ENCODE data around the gene GLIPR1L2.
"Not testable (repeated sequence)": the region's sequence is repeated elsewhere in the genome, so short reads cannot be mapped to it uniquely, and the experiment has no call there.

GLIPR1L2 gene

GRCh38 chr12:75438059-75438754 lies 47.3 kb downstream of the GLIPR1L2 start:
- DNase-seq = no peak

GRCh38 chr12:75439048-75439447 lies 48.2 kb downstream of the GLIPR1L2 start:
- no peak for DNase-seq

- DNase-seq = no peak
These were observed 49.0 kb downstream of the GLIPR1L2 start for GRCh38 chr12:75439930-75440329.

- DNase-seq = not testable (repeated sequence)
These were observed 51.0 kb downstream of the GLIPR1L2 start for GRCh38 chr12:75441687-75442449.

- DNase-seq = not testable (repeated sequence)
These were observed 51.6 kb downstream of the GLIPR1L2 start for GRCh38 chr12:75442454-75442853.

GRCh38 chr12:75443709-75444108 lies 52.8 kb downstream of the GLIPR1L2 start:
- DNase-seq = no peak

- no peak for DNase-seq
These were observed 53.7 kb downstream of the GLIPR1L2 start for GRCh38 chr12:75444429-75445136.

GRCh38 chr12:75445137-75445507 lies 54.2 kb downstream of the GLIPR1L2 start:
- DNase-seq = not testable (repeated sequence)

GRCh38 chr12:75446857-75447256 lies 56.0 kb downstream of the GLIPR1L2 start:
- DNase-seq = no peak

GRCh38 chr12:75447691-75448393 lies 57.0 kb downstream of the GLIPR1L2 start:
- no peak for DNase-seq

- DNase-seq = no peak
These were observed 61.9 kb downstream of the GLIPR1L2 start for GRCh38 chr12:75452675-75453330.

GRCh38 chr12:75455839-75456238 lies 65.0 kb downstream of the GLIPR1L2 start:
- no peak for DNase-seq

- no peak for DNase-seq
These were observed 66.3 kb downstream of the GLIPR1L2 start for GRCh38 chr12:75457191-75457590.

- DNase-seq = not testable (repeated sequence)
These were observed 67.0 kb downstream of the GLIPR1L2 start for GRCh38 chr12:75457866-75458265.

GRCh38 chr12:75459755-75460154 lies 68.9 kb downstream of the GLIPR1L2 start:
- no peak for DNase-seq

GRCh38 chr12:75460204-75460603 lies 69.3 kb downstream of the GLIPR1L2 start:
- no peak for DNase-seq

GRCh38 chr12:75471902-75472890 lies 81.3 kb downstream of the GLIPR1L2 start:
- DNase-seq = no peak

GRCh38 chr12:75474116-75474515 lies 83.2 kb downstream of the GLIPR1L2 start:
- no peak for DNase-seq

- no peak for DNase-seq
These were observed 85.2 kb downstream of the GLIPR1L2 start for GRCh38 chr12:75476071-75476470.

GRCh38 chr12:75477137-75477536 lies 86.2 kb downstream of the GLIPR1L2 start:
- no peak for DNase-seq

GRCh38 chr12:75478116-75478794 lies 87.4 kb downstream of the GLIPR1L2 start:
- peak in 1 of 2 experiments; percentile 17 for DNase-seq

All from stimulated activated CD4-positive, alpha-beta T cell treated with anti-CD3 and anti-CD28 coated beads, Interleukin-4, amount 100 ng/mL, for 4 hours (primary cell).